LNCAP (cell line): ENCODE measurements around the gene KL.

ENCODE experiments used
- CTCF ChIP-seq: fragments of 450-650 bp; IDR thresholded peaks from 2 replicates; pipeline ENCODE4 v1.5.1; 2017; ENCODE audit warnings: mild to moderate bottlenecking

The KL gene

DNA sequence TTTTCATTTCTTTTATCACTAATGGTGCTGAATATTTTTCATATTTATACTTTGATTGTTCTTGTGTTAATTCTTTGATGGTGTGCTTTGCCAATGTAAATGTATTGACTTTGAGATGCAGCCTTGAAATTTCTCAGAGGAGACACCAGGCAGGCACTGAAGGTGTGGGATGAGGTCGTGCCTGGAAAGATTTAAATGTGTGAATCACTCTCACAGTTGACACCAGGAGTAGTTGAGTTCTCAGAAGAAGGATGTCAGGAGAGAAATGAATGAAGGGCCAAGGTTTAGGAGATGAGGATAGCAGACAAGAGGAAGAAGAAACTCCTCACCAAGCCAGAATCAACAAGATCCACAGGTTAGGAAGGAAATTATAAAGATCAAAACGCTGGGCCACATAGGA, 10.1 kb upstream of the KL start:
- no peak for TF ChIP-seq CTCF

DNA sequence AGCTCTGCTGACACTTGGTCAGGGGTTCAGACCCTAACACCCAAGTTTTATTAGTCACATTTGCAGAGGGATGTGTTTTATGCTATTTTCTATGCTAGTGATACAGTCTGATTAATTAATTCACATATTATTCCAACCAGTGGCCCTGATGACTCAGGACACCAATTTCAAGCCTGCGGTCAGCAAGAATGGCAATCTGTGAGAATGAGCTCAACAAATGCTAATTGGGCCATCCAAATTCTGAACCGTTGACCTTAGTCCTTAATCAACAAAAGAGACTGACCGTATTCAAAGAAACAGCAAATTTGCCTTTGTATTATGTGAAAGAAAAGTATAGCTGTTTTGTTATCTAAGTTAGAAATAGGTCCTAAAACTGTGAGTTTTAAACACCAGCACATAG, 9.6 kb upstream of the KL start:
- no peak for TF ChIP-seq CTCF

GRCh38 chr13:33007237-33007636, 9.0 kb upstream of the KL start:
- no peak for TF ChIP-seq CTCF

DNA sequence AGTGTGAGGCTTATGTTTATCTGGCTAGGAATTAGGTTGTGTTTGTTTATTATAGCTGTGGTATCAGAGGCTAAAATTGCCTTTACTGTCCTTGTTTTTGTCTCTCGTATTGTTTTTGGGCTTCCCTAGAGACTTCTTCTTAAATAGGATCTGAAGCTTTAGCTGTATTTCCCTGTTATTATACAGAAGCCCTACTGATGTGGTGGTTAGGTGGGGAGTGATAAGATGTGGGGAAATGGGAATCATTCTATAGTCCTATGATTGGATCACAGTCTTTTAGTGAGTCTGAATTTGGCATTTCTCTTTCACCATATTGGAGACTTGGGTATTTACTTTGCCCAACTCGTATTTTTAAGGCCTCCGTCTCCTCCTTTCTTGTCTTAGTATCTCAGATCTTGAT, 8.3 kb upstream of the KL start:
- no peak for TF ChIP-seq CTCF

- no peak for TF ChIP-seq CTCF
Observed at GRCh38 chr13:33008946-33009722, 7.1 kb upstream of the KL start.

DNA sequence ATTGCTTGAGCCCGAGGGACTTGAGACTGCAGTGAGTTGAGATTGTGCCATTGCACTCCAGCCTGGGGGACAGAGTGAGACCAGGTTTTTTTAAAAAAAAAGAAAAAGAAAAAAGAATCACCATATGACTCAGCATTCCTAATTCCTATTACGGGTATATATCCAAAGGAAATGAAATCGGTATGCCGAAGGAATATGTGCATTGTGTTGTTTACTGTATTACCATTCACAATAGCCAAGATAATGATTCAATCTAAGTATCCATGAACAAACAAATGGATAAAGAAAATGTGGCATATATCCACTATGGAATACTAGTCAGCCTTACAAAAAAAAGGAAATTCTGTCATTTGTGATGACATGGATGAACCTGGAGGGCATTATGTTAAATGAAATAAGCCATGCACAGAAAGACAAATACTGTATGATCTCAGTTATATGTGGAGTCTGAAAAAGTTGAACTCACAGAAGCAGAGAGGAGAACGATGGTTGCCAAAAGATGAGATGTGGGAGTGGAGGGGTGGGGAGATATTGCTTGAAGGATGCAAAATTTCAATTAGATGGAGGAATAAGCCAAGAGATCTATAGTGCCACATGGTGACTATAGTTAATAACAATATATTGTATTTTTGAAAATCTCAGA, 4.3 kb upstream of the KL start:
- no peak for TF ChIP-seq CTCF

DNA sequence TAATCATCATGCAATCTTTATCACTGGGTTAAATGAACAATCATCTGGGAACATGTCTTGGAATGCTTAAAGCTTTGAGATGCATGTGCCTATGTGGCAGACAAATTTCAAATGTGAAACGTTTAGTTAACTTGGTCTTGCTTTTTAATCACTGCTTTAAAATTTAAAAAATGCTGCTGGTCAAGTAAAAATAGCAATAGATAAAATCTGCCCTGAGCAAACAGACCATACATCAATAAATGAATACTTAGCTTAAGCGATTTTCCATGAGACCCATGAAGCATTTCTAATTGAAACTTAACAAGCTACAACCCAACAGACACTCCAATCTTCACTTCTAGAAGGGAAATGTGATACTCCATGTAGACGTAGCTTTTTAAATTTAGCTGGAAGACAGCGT, 1.9 kb upstream of the KL start:
- no peak for TF ChIP-seq CTCF
